ENCODE data around the gene CD300LB. TPM values are rescaled to one million over a fixed set of nuclear protein-coding genes. Genes with fewer than 3 reads are reported as not detected.
"Not testable (repeated sequence)": the region's sequence is repeated elsewhere in the genome, so short reads cannot be mapped to it uniquely, and the experiment has no call there.

The CD300LB gene
- total RNA-seq, 2 donors from 2014 or later = 0.64 to 0.80 TPM

GRCh38 chr17:74497471-74497870 is 33.8 kb downstream of the CD300LB start:
- H3K27ac ChIP-seq = no peak overlapping the region
- no peaks in the 10 kb centered on the region for H3K27me3 ChIP-seq (replicated peaks; ENCODE audit: insufficient read depth)
- H3K36me3 ChIP-seq = no peaks in the 10 kb centered on the region
- H3K4me1 ChIP-seq (replicated peaks) = no peaks in the 10 kb centered on the region
- no peak overlapping the region for H3K4me3 ChIP-seq
- 60% methylated on average over 5 of the region's 5 CpGs for whole genome bisulfite sequencing
- DNase-seq (ENCODE audit: low spot score) = no peak
- no peaks in the 10 kb centered on the region for H3K9me3 ChIP-seq
- intact Hi-C loops (cut with DNase I) = no loop called here
- TF ChIP-seq POLR2A (IDR thresholded peaks at IDR 0.05) (no peak), CTCF (IDR thresholded peaks at IDR 0.05) (no peak), POLR2AphosphoS5 (IDR thresholded peaks at IDR 0.05) (no peak)

- Histone ChIP-seq H3K27ac (no peak overlapping the region), H3K9me3 (no peaks in the 10 kb centered on the region), H3K27me3 (replicated peaks; ENCODE audit: insufficient read depth) (no peaks in the 10 kb centered on the region), H3K36me3 (no peaks in the 10 kb centered on the region), H3K4me1 (replicated peaks) (no peaks in the 10 kb centered on the region), H3K4me3 (no peak overlapping the region)
- intact Hi-C loops (cut with DNase I) = no loop called here
- WGBS = 34% methylated on average over 11 of the region's 11 CpGs
- peak; percentile 68 for DNase-seq (ENCODE audit: low spot score)
- TF ChIP-seq POLR2A (IDR thresholded peaks at IDR 0.05) (no peak), POLR2AphosphoS5 (IDR thresholded peaks at IDR 0.05) (peak; percentile 48), CTCF (IDR thresholded peaks at IDR 0.05) (peak; percentile 70 to 92 (median 82))
These were observed 37.9 kb downstream of the CD300LB start for GRCh38 chr17:74493331-74493833.

DNA sequence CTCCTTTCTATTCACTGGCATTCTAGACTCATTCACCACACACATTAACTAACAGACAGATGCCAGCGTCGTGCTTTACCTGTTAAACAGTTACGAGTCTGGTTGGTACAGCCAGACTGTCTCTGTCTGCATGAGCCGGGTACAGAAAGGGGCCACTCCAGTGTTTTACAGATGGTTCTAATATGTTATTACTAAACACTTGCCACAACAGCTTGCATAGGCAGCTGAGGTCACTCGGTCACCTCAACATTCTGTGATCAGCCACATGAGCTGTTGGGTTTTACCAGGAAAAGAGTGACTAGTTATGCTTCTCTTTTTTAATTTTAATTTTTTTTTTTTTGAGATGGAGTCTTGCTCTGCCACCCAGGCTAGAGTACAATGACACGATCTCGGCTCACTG is 39.6 kb downstream of the CD300LB start:
- H3K4me1 ChIP-seq (replicated peaks) = no peaks in the 10 kb centered on the region
- DNase-seq (ENCODE audit: low spot score) = no peak
- TF ChIP-seq POLR2A (IDR thresholded peaks at IDR 0.05) (no peak), POLR2AphosphoS5 (IDR thresholded peaks at IDR 0.05) (no peak), CTCF (IDR thresholded peaks at IDR 0.05) (no peak)
- H3K4me3 ChIP-seq = no peak overlapping the region
- H3K36me3 ChIP-seq = no peaks in the 10 kb centered on the region
- 73% methylated on average over 7 of the region's 7 CpGs for WGBS
- H3K9me3 ChIP-seq = no peaks in the 10 kb centered on the region
- intact Hi-C loops (cut with DNase I) = no loop called here
- no peaks in the 10 kb centered on the region for H3K27me3 ChIP-seq (replicated peaks; ENCODE audit: insufficient read depth)
- H3K27ac ChIP-seq = no peak overlapping the region

GRCh38 chr17:74490716-74491115 is 40.6 kb downstream of the CD300LB start:
- WGBS = 88% methylated on average over 9 of the region's 9 CpGs
- intact Hi-C loops (cut with DNase I) = no loop called here
- H3K4me3 ChIP-seq = no peak overlapping the region
- no peaks in the 10 kb centered on the region for H3K27me3 ChIP-seq (replicated peaks; ENCODE audit: insufficient read depth)
- H3K9me3 ChIP-seq = no peaks in the 10 kb centered on the region
- no peaks in the 10 kb centered on the region for H3K4me1 ChIP-seq (replicated peaks)
- H3K36me3 ChIP-seq = no peaks in the 10 kb centered on the region
- H3K27ac ChIP-seq = no peak overlapping the region
- DNase-seq (ENCODE audit: low spot score) = no peak
- no peak for TF ChIP-seq POLR2AphosphoS5 (IDR thresholded peaks at IDR 0.05)
- TF ChIP-seq CTCF (IDR thresholded peaks at IDR 0.05) = no peak
- no peak for TF ChIP-seq POLR2A (IDR thresholded peaks at IDR 0.05)

DNA sequence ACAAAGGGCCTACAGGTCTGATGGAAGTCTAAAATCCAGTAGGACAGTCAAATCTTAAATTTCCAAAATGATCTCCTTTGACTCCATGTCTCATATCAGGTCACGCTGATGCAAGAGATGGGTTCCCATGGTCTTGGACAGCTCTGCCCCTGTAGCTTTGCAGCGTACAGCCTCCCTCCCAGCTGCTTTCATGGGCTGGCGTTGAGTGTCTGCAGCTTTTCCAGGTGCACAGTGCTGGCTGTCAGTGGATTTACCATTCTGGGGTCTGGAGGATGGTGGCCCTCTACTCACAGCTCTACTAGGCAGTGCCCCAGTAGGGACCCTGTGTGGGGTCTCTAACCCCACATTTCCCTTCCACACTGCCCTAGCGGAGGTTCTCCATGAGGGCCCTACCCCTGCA is 43.0 kb downstream of the CD300LB start:
- H3K9me3 ChIP-seq; H3K27me3 ChIP-seq (replicated peaks; ENCODE audit: insufficient read depth); H3K4me3 ChIP-seq; H3K36me3 ChIP-seq; DNase-seq (ENCODE audit: low spot score); intact Hi-C loops (cut with DNase I); H3K27ac ChIP-seq; H3K4me1 ChIP-seq (replicated peaks): not testable (repeated sequence)
- WGBS = 96% methylated on average over 4 of the region's 4 CpGs

All from prostate gland (tissue), 2 donors.